Measurements from ENCODE around the gene P4HA2.

DNA sequence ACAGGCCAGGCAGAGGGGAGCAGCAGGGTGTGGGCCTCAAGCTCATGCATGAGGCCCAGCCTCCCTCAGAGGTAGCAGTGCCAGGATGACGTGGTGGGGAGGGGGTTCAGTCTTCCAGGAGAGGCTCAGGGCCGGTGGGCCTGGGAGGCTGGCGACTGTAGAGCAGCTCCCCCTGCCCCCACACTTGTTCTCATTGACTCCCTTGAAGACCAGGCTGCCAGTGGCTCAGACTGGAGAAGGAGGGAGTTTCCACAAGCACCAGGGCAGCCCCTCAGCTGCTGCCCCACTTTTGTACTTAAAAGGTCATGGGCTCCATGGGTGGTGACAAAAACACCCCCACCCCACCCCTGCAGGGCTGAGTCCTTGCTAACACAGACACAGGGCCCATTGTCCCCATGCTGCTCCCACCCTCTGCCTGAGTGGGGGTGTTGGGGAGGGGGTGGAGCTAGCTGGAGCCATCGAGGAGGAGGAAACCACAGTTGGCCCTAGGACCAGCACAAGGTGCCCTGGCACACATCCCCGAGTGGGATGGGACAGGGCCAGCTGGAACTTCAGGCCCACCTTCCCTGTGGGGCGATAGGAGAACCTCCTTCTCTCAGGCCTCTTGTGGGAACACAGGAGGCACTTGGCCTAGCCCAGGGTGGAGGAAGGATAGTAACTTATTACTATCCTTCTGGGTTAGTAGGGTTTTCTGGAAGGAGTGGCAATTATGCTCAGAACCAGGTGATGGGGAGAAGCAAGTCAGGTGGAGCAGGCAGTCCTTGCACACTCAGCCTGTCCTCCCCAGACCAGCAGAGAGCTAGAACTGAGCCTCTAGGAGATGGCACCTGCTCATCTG is 40.5 kb upstream of the P4HA2 start:
- TF ChIP-seq, protein P1, sequence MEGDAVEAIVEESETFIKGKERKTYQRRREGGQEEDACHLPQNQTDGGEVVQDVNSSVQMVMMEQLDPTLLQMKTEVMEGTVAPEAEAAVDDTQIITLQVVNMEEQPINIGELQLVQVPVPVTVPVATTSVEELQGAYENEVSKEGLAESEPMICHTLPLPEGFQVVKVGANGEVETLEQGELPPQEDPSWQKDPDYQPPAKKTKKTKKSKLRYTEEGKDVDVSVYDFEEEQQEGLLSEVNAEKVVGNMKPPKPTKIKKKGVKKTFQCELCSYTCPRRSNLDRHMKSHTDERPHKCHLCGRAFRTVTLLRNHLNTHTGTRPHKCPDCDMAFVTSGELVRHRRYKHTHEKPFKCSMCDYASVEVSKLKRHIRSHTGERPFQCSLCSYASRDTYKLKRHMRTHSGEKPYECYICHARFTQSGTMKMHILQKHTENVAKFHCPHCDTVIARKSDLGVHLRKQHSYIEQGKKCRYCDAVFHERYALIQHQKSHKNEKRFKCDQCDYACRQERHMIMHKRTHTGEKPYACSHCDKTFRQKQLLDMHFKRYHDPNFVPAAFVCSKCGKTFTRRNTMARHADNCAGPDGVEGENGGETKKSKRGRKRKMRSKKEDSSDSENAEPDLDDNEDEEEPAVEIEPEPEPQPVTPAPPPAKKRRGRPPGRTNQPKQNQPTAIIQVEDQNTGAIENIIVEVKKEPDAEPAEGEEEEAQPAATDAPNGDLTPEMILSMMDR (IDR thresholded peaks at IDR 0.05): no peak
- TF ChIP-seq POLR2A (IDR thresholded peaks at IDR 0.05) (no peak), EP300 (IDR thresholded peaks at IDR 0.05) (no peak)
